Fibroblast of the aortic adventitia (primary cell): Measurements from ENCODE around the gene SPNS2. TPM values are rescaled to one million over a fixed set of nuclear protein-coding genes. Genes with fewer than 3 reads are reported as not detected.

Experiments used
- DNase-seq: peaks from one replicate; pipeline ENCODE4 v3.0.0-alpha.2; 2010; ENCODE audit warnings: low read depth
- H3K4me3 ChIP-seq: 2 replicates; pipeline ENCODE4 v1.5.1; 2011; ENCODE audit warnings: low read depth, mild to moderate bottlenecking, control low read depth, low read length, moderate library complexity
- total RNA-seq: library from RNA; depleted of rRNA; stranded (reverse); fragments of >200 nt; gene quantifications from 2 replicates; pipeline ENCODE4 v1.2.3, GENCODE V29; 2012; ENCODE audit warnings: low replicate concordance
- TF ChIP-seq, protein P1 (sequence below): IDR thresholded peaks from 2 replicates; pipeline ENCODE4 v1.5.1; 2011; ENCODE audit warnings: mild to moderate bottlenecking, low read length, control low read depth, inconsistent platforms; ENCODE audit not compliant: insufficient read depth

The SPNS2 gene, protein sequence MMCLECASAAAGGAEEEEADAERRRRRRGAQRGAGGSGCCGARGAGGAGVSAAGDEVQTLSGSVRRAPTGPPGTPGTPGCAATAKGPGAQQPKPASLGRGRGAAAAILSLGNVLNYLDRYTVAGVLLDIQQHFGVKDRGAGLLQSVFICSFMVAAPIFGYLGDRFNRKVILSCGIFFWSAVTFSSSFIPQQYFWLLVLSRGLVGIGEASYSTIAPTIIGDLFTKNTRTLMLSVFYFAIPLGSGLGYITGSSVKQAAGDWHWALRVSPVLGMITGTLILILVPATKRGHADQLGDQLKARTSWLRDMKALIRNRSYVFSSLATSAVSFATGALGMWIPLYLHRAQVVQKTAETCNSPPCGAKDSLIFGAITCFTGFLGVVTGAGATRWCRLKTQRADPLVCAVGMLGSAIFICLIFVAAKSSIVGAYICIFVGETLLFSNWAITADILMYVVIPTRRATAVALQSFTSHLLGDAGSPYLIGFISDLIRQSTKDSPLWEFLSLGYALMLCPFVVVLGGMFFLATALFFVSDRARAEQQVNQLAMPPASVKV
- 0.16 and 0.27 TPM in 2 replicates for total RNA-seq

DNA sequence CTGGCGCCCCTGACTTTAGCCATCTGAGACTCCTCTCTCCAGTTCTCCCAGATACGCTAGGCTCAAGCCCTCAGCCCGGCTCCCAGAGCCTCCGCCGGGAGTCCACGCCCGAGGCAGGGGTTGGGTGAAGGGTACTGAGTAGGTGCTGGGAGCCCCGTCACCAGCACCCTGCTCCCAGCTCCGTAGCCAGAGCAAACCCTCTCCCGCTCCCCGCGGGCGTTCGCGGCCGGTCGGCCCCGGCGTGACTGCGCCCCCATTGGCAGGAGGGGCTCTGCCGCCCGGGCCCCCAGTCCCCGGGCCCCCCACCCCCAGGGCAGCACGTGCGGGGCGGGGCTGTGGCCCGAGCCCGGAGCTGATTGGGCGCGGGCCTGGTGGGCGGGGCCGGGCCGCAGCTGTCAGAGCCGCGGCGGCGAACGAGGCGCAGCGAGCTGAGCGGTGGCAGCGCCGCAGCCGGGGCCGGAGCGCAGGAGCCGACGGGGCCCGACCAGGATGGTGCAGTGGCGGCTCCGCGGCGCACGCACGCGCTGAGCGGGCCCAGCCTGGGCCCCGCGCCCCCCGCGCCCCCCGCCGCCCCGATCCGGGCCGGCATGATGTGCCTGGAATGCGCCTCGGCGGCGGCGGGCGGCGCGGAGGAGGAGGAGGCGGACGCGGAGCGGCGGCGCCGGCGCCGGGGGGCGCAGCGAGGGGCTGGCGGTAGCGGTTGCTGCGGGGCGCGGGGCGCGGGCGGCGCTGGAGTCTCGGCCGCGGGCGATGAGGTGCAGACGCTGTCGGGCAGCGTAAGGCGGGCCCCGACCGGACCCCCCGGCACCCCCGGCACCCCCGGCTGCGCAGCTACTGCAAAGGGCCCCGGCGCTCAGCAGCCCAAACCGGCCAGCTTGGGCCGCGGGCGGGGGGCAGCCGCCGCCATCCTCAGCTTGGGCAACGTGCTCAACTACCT is at the start of gene SPNS2:
TSS of gene SPNS2 (plus strand) at position 421 of the 937 bp plus-strand sequence. CDS start at position 588, 167 bp downstream.
- no peak for DNase-seq

DNA sequence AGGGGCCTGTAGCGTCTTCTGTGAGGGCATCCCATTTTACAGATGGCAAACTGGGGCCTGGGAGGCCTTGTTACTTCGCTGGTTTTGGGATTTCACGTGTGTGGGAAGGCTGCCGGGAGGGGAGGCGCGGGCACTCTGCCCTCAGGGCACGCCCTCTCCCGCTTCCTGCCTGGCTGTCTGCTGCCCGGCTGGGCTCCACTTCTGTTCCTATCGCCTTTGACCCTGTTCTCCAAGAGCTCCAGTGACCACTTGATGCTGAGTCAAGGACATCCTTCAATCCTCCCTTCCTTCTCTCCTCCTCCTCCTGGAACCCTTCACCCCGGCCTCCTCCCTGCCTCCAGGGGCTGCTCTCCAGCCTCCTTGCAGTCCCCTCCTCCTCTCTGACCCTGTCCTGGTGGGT is 48.9 kb upstream of the SPNS2 start:
- TF ChIP-seq, protein P1, sequence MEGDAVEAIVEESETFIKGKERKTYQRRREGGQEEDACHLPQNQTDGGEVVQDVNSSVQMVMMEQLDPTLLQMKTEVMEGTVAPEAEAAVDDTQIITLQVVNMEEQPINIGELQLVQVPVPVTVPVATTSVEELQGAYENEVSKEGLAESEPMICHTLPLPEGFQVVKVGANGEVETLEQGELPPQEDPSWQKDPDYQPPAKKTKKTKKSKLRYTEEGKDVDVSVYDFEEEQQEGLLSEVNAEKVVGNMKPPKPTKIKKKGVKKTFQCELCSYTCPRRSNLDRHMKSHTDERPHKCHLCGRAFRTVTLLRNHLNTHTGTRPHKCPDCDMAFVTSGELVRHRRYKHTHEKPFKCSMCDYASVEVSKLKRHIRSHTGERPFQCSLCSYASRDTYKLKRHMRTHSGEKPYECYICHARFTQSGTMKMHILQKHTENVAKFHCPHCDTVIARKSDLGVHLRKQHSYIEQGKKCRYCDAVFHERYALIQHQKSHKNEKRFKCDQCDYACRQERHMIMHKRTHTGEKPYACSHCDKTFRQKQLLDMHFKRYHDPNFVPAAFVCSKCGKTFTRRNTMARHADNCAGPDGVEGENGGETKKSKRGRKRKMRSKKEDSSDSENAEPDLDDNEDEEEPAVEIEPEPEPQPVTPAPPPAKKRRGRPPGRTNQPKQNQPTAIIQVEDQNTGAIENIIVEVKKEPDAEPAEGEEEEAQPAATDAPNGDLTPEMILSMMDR: no peak

More for the DNA sequence above, at the start of gene SPNS2:
- no peak within 1 kb of the TSS for H3K4me3 ChIP-seq
- TF ChIP-seq, protein P1: no peak

DNA sequence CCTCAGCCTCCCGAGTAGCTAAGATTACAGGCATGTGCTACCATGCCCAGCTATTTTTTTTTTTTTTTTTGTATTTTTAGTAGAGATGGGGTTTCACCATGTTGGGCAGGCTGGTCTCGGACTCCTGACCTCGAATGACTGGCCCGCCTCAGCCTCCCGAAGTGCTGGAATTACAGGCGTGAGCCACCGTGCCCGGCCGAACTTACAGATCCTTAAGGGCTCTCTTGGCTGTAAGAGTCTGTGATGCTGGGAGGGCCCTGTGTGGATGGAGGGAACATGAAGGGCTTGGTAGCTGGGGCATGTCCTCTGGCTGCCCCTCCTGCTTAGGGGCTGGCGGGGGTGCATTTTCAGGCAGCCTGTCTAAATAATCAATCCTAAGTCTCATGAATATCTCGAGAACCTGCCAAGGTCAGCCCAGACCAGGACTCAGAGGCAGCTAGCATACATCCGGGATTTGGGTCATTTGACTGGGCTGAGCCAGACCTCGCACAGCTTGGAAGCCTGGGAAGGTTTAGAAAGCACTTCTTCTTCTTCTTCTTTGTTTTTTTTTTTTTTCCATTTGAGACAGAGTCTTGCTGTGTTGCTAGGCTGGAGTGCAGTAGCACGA is 47.9 kb upstream of the SPNS2 start:
- H3K4me3 ChIP-seq: no peak overlapping the region
- no peak for DNase-seq
- TF ChIP-seq, protein P1: no peak

More for the DNA sequence above, 48.9 kb upstream of the SPNS2 start:
- H3K4me3 ChIP-seq: no peak overlapping the region
- DNase-seq: no peak

DNA sequence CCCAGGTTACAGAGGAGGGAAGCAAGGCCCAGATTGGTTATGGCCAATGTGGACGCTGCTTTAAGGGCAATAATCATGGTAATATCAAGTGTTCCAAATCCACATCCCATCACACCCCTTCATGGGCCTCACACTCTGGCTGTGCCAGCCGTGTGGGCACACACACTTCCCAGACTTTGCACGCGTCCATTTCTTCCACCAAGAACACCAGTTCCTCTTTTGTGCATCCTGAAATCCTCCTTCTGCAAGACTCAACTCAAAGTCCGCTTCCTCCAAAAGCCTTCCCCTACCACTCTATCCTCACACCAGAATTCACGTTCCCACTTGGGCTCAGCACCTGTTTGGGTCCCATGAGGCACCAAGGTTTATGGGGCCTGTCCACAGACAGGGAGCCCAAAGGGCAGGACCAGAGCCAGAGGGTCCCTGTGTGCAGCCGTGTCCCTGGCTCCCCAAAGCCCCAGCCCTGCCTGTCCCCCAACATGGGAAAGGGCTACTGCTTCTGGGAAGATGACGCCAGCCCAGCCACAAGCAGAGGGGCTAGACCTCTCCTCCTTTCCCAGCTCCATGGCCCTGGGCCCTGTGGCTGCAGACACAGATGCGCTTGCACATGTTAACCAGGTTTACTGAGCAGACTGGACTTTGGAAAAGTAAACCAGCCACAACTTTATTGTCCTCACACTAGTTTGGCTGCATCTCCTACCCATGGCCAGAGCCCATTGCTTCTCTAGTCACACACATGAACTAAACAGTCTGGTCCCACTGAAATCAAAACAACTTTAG is 44.7 kb upstream of the SPNS2 start:
- TF ChIP-seq, protein P1: no peak
- no peak overlapping the region for H3K4me3 ChIP-seq
- no peak for DNase-seq

DNA sequence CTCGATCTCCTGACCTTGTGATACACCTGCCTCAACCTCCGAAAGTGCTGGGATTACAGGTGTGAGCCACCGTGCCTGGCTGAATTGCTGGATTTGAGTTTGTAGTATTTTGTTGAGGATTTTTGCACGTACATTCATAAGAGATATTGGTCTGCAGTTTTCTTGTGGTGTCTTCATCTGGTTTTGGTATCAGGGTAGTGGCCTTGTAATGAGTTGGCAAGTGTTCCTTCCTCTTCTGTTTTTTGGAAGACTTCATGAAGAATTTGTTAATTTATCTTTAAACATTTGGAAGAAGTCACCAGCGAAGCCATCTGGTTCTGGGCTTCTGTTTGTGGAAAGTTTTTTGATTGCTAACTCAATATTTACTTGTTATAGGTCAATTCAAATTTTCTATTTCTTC is 38.0 kb upstream of the SPNS2 start:
- no peak overlapping the region for H3K4me3 ChIP-seq
- TF ChIP-seq, protein P1: no peak
- no peak for DNase-seq
